ENCODE data around the gene COL15A1.

GRCh38 chr9:99106044-99106375, 162.3 kb downstream of the COL15A1 start:
- no peak for TF ChIP-seq EZH2phosphoT487 (IDR thresholded peaks at IDR 0.05; ENCODE audit: low read length)
- TF ChIP-seq, protein P1, sequence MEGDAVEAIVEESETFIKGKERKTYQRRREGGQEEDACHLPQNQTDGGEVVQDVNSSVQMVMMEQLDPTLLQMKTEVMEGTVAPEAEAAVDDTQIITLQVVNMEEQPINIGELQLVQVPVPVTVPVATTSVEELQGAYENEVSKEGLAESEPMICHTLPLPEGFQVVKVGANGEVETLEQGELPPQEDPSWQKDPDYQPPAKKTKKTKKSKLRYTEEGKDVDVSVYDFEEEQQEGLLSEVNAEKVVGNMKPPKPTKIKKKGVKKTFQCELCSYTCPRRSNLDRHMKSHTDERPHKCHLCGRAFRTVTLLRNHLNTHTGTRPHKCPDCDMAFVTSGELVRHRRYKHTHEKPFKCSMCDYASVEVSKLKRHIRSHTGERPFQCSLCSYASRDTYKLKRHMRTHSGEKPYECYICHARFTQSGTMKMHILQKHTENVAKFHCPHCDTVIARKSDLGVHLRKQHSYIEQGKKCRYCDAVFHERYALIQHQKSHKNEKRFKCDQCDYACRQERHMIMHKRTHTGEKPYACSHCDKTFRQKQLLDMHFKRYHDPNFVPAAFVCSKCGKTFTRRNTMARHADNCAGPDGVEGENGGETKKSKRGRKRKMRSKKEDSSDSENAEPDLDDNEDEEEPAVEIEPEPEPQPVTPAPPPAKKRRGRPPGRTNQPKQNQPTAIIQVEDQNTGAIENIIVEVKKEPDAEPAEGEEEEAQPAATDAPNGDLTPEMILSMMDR (IDR thresholded peaks at IDR 0.05; ENCODE audit: low read length): no peak
